Activated CD8-positive, alpha-beta memory T cell treated with anti-CD3 and anti-CD28 coated beads for 36 hours (primary cell): ENCODE data around the gene METTL9. TPM values are rescaled to one million over a fixed set of nuclear protein-coding genes. Genes with fewer than 3 reads are reported as not detected.
"Not testable (repeated sequence)": the region's sequence is repeated elsewhere in the genome, so short reads cannot be mapped to it uniquely, and the experiment has no call there.

Source experiments
- CTCF ChIA-PET: fragments of 350-600 bp; sonication (Branson Sonifier 250); formaldehyde crosslinking; loops from one replicate; lab custom pipeline; 2021; ENCODE audit warnings: antibody characterized with exemption; lab: Charles Lee
- POLR2A ChIA-PET: fragments of 350-600 bp; sonication (Branson Sonifier 250); formaldehyde crosslinking; loops from one replicate; lab custom pipeline; 2021; ENCODE audit warnings: antibody characterized with exemption; lab: Charles Lee
- total RNA-seq, 2 experiments: library from RNA; stranded (reverse); gene quantifications; one replicate each; pipeline ENCODE4 v1.2.3, GENCODE V29; 2021

METTL9 gene
- total RNA-seq, 2 experiments from 2014 or later = 79.9 to 80.2 TPM

- POLR2A ChIA-PET = no interaction called here
- CTCF ChIA-PET = interaction anchor here (1.7 kb wide), 1 partner anchor 13 kb away, joined by 4 read pairs; no protein-coding TSS in a partner anchor
Observed at GRCh38 chr16:21568502-21569189, 30.7 kb upstream of the METTL9 start.

- ChIA-PET POLR2A (no interaction called here), CTCF (no interaction called here)
Observed at GRCh38 chr16:21570676-21571017, 28.7 kb upstream of the METTL9 start.

GRCh38 chr16:21573506-21573905 is 25.9 kb upstream of the METTL9 start:
- POLR2A ChIA-PET = not testable (repeated sequence)
- CTCF ChIA-PET = interaction anchor here (0.7 kb wide), 1 partner anchor 1854 kb away, joined by 4 read pairs; no protein-coding TSS in a partner anchor

- ChIA-PET POLR2A (no interaction called here), CTCF (interaction anchor here (0.7 kb wide), 1 partner anchor 1853 kb away, joined by 4 read pairs; no protein-coding TSS in a partner anchor)
Observed at GRCh38 chr16:21574372-21574771, 25.0 kb upstream of the METTL9 start.

- CTCF ChIA-PET, POLR2A ChIA-PET: not testable (repeated sequence)
Observed at GRCh38 chr16:21576323-21576722, 23.1 kb upstream of the METTL9 start.

- CTCF ChIA-PET = interaction anchor here (0.7 kb wide), 1 partner anchor 741 kb away, joined by 3 read pairs; no protein-coding TSS in a partner anchor
- POLR2A ChIA-PET = not testable (repeated sequence)
Observed at GRCh38 chr16:21577487-21577886, 21.9 kb upstream of the METTL9 start.

- CTCF ChIA-PET = not testable (repeated sequence)
Observed at GRCh38 chr16:21578311-21578710, 21.1 kb upstream of the METTL9 start.

GRCh38 chr16:21580131-21580530 is 19.2 kb upstream of the METTL9 start:
- POLR2A ChIA-PET, CTCF ChIA-PET: not testable (repeated sequence)

More at GRCh38 chr16:21578311-21578710, 21.1 kb upstream of the METTL9 start:
- POLR2A ChIA-PET = not testable (repeated sequence)

GRCh38 chr16:21580807-21581206 is 18.6 kb upstream of the METTL9 start:
- CTCF ChIA-PET = interaction anchor here (0.6 kb wide), 1 partner anchor 15 kb away, joined by 3 read pairs; no protein-coding TSS in a partner anchor
- POLR2A ChIA-PET = interaction anchor here (1.0 kb wide), 1 partner anchor 1111 kb away, joined by 6 read pairs; no protein-coding TSS in a partner anchor

- POLR2A ChIA-PET = interaction anchor here (0.7 kb wide), 1 partner anchor 118 kb away, joined by 4 read pairs; no protein-coding TSS in a partner anchor
- CTCF ChIA-PET = interaction anchor here (0.7 to 1.8 kb wide), 5 partner anchors 12 to 172 kb away, joined by 3 to 4 read pairs (median 4); no protein-coding TSS in a partner anchor
Observed at GRCh38 chr16:21584817-21585216, 14.6 kb upstream of the METTL9 start.

GRCh38 chr16:21588593-21588992 is 10.8 kb upstream of the METTL9 start:
- POLR2A ChIA-PET, CTCF ChIA-PET: not testable (repeated sequence)

GRCh38 chr16:21589551-21589950 is 9.8 kb upstream of the METTL9 start:
- POLR2A ChIA-PET = no interaction called here
- CTCF ChIA-PET = interaction anchor here (0.6 to 0.7 kb wide), 2 partner anchors 45 to 1521 kb away, joined by 3 read pairs; no protein-coding TSS in a partner anchor

- ChIA-PET CTCF (interaction anchor here (0.6 kb wide), 2 partner anchors 46 to 97 kb away, joined by 3 to 4 read pairs; no protein-coding TSS in a partner anchor), POLR2A (no interaction called here)
Observed at GRCh38 chr16:21590287-21590686, 9.1 kb upstream of the METTL9 start.

GRCh38 chr16:21590796-21591195 is 8.6 kb upstream of the METTL9 start:
- CTCF ChIA-PET = interaction anchor here (1.0 kb wide), 1 partner anchor 13 kb away, joined by 3 read pairs; no protein-coding TSS in a partner anchor
- POLR2A ChIA-PET = no interaction called here

GRCh38 chr16:21592191-21592590 is 7.2 kb upstream of the METTL9 start:
- CTCF ChIA-PET = no interaction called here
- POLR2A ChIA-PET = no interaction called here

GRCh38 chr16:21593530-21594289 is 5.7 kb upstream of the METTL9 start:
- ChIA-PET CTCF (interaction anchor here (1.0 kb wide), 1 partner anchor 47 kb away, joined by 6 read pairs; no protein-coding TSS in a partner anchor), POLR2A (interaction anchor here (1.4 kb wide), 1 partner anchor 9 kb away, joined by 4 read pairs; no protein-coding TSS in a partner anchor)

GRCh38 chr16:21597561-21598030 is 1.8 kb upstream of the METTL9 start:
- CTCF ChIA-PET = interaction anchor here (1.0 to 1.3 kb wide), 2 partner anchors 14 kb away, joined by 4 read pairs; no protein-coding TSS in a partner anchor
- POLR2A ChIA-PET = no interaction called here

- POLR2A ChIA-PET = interaction anchor here (0.6 kb wide), 2 partner anchors 39 to 775 kb away, joined by 4 to 5 read pairs; no protein-coding TSS in a partner anchor
- CTCF ChIA-PET = interaction anchor here (0.6 kb wide), 1 partner anchor 215 kb away, joined by 5 read pairs; no protein-coding TSS in a partner anchor
Observed at GRCh38 chr16:21598206-21598605, 1.2 kb upstream of the METTL9 start.

GRCh38 chr16:21598701-21599121 is 666 bp upstream of the METTL9 start:
- POLR2A ChIA-PET = interaction anchor here (0.6 kb wide), 2 partner anchors 39 to 775 kb away, joined by 4 to 5 read pairs; no protein-coding TSS in a partner anchor

More at GRCh38 chr16:21598701-21599121, 666 bp upstream of the METTL9 start:
- CTCF ChIA-PET = interaction anchor here (0.6 kb wide), 1 partner anchor 215 kb away, joined by 5 read pairs; no protein-coding TSS in a partner anchor
